ENCODE measurements around the gene PRDM7. TPM values are rescaled to one million over a fixed set of nuclear protein-coding genes. Genes with fewer than 3 reads are reported as not detected.

PRDM7 gene
- total RNA-seq, 1 experiment from 2014 or later = not detected

DNA sequence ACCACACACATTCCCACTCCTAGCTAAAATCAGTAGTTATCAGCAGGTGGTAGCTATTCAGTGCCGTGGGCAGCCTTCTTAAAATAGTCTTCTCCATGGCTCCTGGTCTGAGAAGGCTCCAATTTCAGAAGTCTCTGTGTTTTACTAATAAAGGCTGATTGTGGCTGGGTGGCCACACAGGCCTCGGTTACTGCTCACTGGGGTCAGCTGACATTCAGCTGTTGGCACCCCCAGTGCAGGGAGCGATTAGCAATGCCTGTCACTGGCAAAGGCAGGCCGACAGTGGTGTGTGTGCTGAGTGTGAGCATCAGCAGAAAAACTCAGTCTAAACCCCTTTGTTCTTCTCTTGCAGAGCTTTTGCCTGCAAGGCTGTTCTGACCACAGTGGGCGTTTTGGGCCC lies 41.2 kb downstream of the PRDM7 start:
- Histone ChIP-seq H3K18ac (ENCODE audit: insufficient read length, low read depth, low read length) (no peak overlapping the region), H3T11ph (ENCODE audit: low read length) (no peak overlapping the region), H3K4me1 (ENCODE audit: insufficient read depth, low read length) (peaks cover 2% of the 10 kb centered on the region; the same call in 1 of the 2 replicates), H3K23ac (ENCODE audit: insufficient read length, low read depth, low read length) (no peak overlapping the region), H2BK20ac (ENCODE audit: low read depth, low read length, poor library complexity, severe bottlenecking) (no peak overlapping the region), H3K79me1 (ENCODE audit: insufficient read depth, low read depth, low read length, poor library complexity, severe bottlenecking) (no peaks in the 10 kb centered on the region), H3K14ac (ENCODE audit: insufficient read depth, low read length) (no peak overlapping the region), H3K79me2 (ENCODE audit: insufficient read depth, low read length) (no peaks in the 10 kb centered on the region), H3K56ac (ENCODE audit: insufficient read length, low read depth, low read length) (no peak overlapping the region), H2BK12ac (ENCODE audit: insufficient read length, low read depth, low read length) (no peak overlapping the region), H3K4me2 (ENCODE audit: insufficient read depth, insufficient read length, low read length) (no peak overlapping the region), H3K9ac (ENCODE audit: extremely low read depth, insufficient read length, low read length) (no peak overlapping the region), H3K23me2 (ENCODE audit: insufficient read length, low read depth, low read length, poor library complexity, severe bottlenecking) (no peaks in the 10 kb centered on the region), H3K9me3 (ENCODE audit: control insufficient read depth, low read depth, low read length) (no peaks in the 10 kb centered on the region), H2BK15ac (ENCODE audit: low read depth, low read length) (no peak overlapping the region), H2BK5ac (ENCODE audit: insufficient read length, low read length) (no peak overlapping the region), H3K27me3 (ENCODE audit: insufficient read depth, low read length) (no peaks in the 10 kb centered on the region), H4K20me1 (ENCODE audit: control insufficient read depth, insufficient read depth, insufficient read length) (no peaks in the 10 kb centered on the region), H3K4ac (ENCODE audit: low read depth, low read length) (no peak overlapping the region), H4K91ac (ENCODE audit: insufficient read length, low read depth, low read length) (no peak overlapping the region), H2AK5ac (ENCODE audit: insufficient read length, low read length) (no peak overlapping the region), H4K5ac (ENCODE audit: insufficient read length, low read depth, low read length) (no peak overlapping the region), H3K27ac (ENCODE audit: insufficient read length, low read depth, low read length) (no peak overlapping the region), H2AFZ (ENCODE audit: low read length) (no peak overlapping the region), H4K8ac (replicated peaks; ENCODE audit: insufficient read length, low read depth, low read length) (no peak overlapping the region), H2BK120ac (ENCODE audit: low read depth, low read length, poor library complexity, severe bottlenecking) (no peak overlapping the region)
- Mint-ChIP-seq H3K4me3 (no peak overlapping the region), H3K36me3 (ENCODE audit: insufficient read depth in 1 of 3, low read depth in 3 of 3) (peaks cover 19 to 79% (median 66%) of the 10 kb centered on the region in 3 experiments), H3K27me3 (ENCODE audit: low read depth) (no peaks in the 10 kb centered on the region), H3K9me3 (no peaks in the 10 kb centered on the region), H3K27ac (peak overlapping the region in 1 of 3 experiments; percentile 69; a peak in 2 of 7 replicates), H3K4me1 (peaks cover 13 to 20% of the 10 kb centered on the region in 2 experiments)
- TF ChIP-seq, protein P1, sequence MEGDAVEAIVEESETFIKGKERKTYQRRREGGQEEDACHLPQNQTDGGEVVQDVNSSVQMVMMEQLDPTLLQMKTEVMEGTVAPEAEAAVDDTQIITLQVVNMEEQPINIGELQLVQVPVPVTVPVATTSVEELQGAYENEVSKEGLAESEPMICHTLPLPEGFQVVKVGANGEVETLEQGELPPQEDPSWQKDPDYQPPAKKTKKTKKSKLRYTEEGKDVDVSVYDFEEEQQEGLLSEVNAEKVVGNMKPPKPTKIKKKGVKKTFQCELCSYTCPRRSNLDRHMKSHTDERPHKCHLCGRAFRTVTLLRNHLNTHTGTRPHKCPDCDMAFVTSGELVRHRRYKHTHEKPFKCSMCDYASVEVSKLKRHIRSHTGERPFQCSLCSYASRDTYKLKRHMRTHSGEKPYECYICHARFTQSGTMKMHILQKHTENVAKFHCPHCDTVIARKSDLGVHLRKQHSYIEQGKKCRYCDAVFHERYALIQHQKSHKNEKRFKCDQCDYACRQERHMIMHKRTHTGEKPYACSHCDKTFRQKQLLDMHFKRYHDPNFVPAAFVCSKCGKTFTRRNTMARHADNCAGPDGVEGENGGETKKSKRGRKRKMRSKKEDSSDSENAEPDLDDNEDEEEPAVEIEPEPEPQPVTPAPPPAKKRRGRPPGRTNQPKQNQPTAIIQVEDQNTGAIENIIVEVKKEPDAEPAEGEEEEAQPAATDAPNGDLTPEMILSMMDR (conservative IDR thresholded peaks at IDR 0.05) = no peak
- no CpG with 5 or more reads among the region's 5 CpGs for WGBS (ENCODE audit: extremely low coverage, insufficient read length, low lambda C conversion rate)
- DNase-seq = no peak

Data from H9 (cell line).